Retina (tissue), 1 donor: ENCODE measurements around the gene GLS.

Experiments
- DNase-seq: peaks from one replicate; pipeline ENCODE4 v3.0.0-alpha.2; 2016

The GLS gene

GRCh38 chr2:190996947-190997346, 116.3 kb downstream of the GLS start:
- no peak for DNase-seq

DNA sequence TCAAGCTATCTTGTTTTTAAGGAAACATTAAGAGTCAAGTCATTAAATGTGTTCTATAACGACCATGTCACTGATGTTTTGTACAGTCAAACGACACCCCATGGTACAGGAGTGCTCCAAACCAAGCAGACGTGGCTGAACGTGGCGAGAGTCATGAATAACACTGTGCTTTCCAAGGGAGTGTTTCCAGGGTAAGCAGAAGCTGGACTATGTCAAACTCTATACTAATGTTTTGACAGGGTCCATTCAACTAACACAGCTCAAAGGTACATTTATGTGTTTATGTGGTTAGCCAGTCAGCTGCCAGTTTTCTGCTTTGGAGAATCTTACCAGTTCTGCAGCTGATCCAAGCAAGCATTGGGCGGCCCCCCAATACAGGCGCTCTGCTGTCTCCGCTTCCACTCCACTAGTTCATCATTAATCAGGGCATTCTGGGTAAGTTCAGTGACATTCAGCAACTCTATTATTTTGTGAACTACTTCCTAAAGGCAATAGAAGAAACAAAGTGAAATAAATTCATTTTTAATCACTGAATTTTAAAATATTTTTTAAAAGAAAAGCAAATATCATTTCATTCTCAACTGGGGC, 117.0 kb downstream of the GLS start:
- no peak for DNase-seq

DNA sequence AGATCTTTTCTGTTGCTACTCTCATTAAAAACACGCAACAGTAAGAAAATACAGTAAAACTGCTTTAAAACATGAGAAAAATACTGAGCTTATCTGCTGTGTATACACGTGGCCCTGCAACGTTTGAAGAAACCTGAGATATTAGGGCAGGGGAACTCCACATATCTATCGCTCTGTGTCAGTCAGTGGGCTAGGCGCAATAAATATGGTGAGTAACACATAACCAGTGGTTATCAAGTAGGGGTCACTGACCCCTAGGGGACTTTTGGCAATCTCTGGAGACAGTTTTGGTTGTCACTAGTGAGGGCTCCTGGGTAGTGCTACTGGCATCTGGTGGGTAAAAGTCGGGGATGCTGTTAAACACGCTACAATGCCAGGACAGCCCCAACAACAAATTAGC, 118.4 kb downstream of the GLS start:
- DNase-seq: no peak

DNA sequence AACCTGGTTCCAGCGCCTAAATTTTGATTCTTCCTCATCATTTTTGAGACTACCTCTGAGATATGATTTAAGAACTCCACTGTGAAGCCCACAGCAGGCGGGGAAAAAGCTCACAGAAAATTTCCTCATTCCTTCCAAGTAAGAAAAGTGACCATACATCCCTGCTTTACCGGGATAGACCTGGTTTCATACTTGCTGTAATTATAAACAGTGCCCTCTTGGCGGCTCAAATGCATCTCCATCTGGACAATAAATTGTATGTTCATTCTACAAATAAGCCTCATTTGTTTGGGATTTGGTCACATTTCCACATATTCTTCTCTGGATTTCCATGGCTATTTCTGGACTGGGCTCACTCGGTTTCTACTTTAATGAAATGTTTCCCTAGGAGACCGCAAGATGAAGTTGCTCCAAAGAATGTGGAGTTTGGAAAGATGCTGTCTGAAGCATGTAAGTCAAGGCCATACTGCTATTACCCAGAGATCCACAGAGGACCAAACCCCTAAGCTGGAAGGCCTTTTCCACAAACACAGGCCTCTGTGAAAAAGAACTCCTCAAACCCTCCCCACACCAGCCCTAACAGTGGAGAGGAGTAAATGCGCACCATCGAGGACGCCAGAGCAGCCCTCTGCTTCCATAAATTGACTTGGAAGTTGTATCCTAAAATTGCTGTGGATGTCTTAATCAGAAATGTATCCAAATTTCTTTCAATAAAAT, 119.5 kb downstream of the GLS start:
- DNase-seq: no peak

- no peak for DNase-seq
Observed at GRCh38 chr2:191001032-191001431, 120.4 kb downstream of the GLS start.

DNA sequence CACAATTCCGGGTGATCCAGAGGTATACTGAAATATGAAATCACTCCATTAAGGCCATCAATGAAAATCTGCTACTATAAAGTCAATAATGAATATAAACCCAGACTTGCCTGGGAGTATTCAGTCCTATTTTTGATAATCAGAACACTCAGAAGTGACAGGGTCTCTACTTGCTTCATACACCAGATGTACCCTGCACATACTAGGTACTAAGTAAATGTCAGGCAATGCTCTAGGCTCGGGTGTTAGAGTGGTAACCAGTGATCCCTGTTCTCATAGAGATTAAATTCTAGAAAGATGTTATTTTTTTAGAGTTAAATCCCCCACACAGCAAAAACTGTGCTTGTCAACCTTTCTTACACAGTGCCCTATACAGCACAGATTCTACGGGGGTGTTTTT, 121.0 kb downstream of the GLS start:
- no peak for DNase-seq

- DNase-seq: no peak
Observed at GRCh38 chr2:191003405-191004309, 123.0 kb downstream of the GLS start.

DNA sequence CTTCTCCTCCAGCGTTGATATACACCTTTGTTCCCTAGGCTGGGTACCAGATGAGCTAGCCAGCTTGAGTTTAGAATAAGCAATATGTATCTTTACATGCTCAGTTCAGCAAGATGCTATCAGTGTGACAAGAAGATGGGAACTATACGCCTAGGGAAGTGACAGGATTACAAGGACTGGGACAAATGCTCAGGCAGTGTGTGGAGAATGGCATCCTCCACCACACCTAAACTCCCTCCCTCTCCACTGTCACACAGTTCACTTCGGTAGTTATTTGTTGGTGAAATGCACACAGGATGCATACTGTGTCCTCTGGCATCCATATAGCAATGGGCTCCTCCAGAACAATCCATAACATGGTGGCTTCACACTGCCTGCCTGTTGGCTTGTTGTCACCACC, 125.7 kb downstream of the GLS start:
- no peak for DNase-seq

DNA sequence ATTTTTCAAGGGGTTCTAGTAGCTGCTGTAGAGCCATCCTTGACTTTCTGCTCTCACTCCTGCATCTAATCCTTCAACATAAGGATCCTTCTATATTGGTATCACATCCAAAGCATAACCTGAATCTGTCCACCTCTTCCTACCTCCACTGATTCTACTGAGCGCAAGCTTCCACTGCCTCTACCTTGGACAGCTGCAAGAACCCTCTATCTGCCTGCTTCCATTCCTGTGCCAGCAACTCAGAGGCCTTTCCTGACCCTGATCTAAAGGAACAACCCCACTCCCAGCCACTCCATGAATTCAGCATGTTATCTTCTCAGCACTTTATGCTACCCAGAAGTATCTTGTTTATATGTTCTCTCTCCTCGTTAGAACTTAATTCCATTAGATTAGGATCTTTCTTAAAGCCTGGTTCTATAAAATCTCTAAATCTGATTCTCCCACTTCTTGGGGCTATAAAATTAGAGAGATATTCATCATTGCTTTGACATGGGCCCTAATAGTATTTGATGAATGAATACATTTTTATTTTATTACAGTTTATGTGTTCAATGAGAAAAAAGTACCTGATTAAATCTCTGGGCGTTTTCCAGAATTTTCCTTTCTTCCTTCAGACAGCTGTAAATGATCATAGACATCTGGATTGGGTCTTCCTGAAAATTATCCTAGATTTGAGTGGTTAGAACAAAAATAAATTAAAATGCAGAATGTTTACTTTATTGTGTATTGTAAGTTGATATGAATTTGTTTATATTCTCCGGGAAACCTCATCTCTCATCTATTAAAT, 126.6 kb downstream of the GLS start:
- no peak for DNase-seq

GRCh38 chr2:191008286-191008685, 127.7 kb downstream of the GLS start:
- no peak for DNase-seq

GRCh38 chr2:191009541-191010374, 129.1 kb downstream of the GLS start:
- DNase-seq: no peak

DNA sequence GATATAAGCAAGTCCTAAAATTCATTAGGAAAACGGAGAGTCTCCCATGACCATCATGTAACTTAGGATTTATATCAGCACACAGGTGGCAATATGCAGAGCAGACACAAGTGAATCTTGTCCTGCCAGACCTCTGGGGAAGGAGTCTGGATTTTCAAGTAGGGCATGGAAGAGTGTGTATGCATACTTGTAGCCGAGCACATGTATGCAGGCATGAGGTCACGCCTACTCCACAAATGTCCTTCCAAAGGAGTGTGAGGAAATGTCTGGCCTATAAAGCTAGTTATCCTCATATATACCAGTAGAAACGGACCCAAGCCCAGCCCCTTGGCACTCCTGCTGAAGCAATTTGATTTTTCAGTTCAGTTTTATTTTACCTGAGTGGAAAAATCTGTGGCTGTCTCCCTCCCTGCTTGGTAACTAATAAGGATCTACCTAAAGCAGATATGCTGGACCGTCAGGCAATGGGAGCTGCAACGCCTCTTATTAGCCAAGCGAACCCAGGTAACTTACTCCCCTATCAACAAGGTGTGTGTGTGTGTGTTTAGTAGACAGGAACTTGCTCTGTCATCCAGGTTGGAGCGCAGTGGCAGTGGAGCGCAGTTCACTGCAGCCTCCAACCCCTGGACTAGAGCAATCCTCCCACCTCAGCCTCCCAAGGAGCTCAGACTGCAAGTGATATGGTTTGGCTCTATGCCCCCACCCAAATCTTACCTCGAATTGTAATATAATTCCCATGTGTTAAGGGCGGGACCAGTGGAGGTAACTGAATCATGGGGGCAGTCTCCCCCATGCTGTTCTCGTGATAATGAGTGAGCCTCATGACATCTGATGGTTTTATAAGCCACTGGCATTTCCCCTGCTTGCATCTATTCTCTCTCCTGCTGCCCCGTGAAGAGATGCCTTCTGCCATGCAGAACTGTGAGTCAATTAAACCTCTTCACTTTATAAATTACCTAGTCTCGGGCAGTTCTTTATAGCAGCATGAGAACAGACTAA, 130.6 kb downstream of the GLS start:
- DNase-seq: no peak

GRCh38 chr2:191012346-191012745, 131.7 kb downstream of the GLS start:
- no peak for DNase-seq

GRCh38 chr2:191012845-191013681, 132.4 kb downstream of the GLS start:
- no peak for DNase-seq

GRCh38 chr2:191013682-191013931, 133.0 kb downstream of the GLS start:
- DNase-seq: no peak

DNA sequence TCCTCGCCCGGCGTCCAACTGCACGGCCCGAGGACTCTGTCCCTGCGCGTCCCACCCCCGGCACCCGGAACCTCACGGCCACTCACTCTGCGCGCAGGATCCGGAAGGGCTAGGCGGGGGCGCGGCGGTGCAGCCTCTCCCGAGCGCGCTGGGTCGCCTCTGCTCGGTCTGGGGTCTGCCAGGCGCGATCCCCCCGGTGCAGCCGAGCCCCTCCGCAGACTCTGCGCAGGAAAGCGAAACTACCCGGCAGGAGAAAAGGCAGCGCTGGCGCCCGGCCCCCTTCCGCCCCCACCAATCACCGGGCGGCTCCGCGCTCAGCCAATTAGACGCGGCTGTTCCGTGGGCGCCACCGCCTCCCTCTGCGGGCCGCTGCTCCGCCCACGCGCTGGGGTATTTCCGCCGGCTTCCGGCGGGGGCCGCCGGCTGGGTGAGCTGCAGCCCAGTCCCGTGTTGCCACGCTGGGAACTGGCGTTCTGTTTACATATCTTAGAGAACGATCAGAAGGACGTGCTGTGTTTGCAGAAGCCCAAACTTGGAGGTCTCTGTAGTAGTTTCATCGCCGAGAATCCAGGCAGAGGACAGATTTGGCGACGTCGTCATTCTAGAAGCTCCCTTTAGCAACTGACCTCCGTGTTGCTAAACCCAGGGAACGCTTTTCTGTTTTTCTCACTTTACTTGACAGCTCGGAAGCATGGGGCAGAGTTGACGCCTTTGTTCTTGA, 133.5 kb downstream of the GLS start, which contains the start of gene STAT1:
Gene STAT1 (minus strand): TSS at position 240 of the 721 bp plus-strand sequence. CDS start 4,168 bp downstream, outside the sequence.
- DNase-seq: peak; percentile 98

DNA sequence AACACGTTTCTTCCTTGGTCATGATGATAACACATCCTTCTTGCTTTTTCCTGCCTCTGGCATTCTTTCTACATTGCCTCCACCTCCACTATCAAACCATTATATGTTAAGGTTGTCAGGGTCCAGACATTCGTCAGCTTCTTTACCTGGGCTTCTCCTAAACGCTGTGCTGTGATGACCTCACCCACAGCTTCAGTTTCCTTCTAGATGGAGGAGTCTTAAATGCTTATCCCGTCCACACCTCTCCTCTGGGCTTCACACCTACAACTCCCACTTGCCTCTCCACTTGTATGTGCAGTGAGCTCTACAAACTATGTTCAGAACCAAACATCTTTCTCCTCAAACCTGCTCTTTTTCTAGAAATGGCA, 134.0 kb downstream of the GLS start:
- no peak for DNase-seq
